Urinary bladder (tissue), 2 donors: Measurements from ENCODE around the gene ZNF346. TPM values are rescaled to one million over a fixed set of nuclear protein-coding genes. Genes with fewer than 3 reads are reported as not detected.

Experiments
- polyA plus RNA-seq: library from polyadenylated mRNA; stranded (reverse); fragments of 200-250 nt; gene quantifications from one replicate; pipeline ENCODE4 v1.2.3, GENCODE V29; 2013
- total RNA-seq: library from RNA; depleted of rRNA; stranded (reverse); fragments of >200 nt; gene quantifications from one replicate; pipeline ENCODE4 v1.2.3, GENCODE V29; 2014
- donor health status: healthy.

Gene ZNF346
- total and polyA plus RNA-seq, 2 donors = 12.4 to 21.8 TPM

Other genes with a start within 250 kb of the ZNF346 start
- 0.32 TPM for gene UNC5A, start 212.1 kb upstream of the ZNF346 start, total RNA-seq
- gene UNC5A, start 212.1 kb upstream of the ZNF346 start, polyA plus RNA-seq = 0.19 TPM
- gene HK3, start 123.3 kb upstream of the ZNF346 start, total RNA-seq = 0.74 TPM
- gene HK3, start 123.3 kb upstream of the ZNF346 start, polyA plus RNA-seq = 9.5 TPM
- gene UIMC1, start 15.9 kb upstream of the ZNF346 start, total RNA-seq = 48.9 TPM
- 36.3 TPM for gene UIMC1, start 15.9 kb upstream of the ZNF346 start, polyA plus RNA-seq
- gene FGFR4, start 64.2 kb downstream of the ZNF346 start, total RNA-seq = 7.2 TPM
- gene FGFR4, start 64.2 kb downstream of the ZNF346 start, polyA plus RNA-seq = 12.8 TPM
- 85.7 TPM for gene NSD1, start 111.1 kb downstream of the ZNF346 start, total RNA-seq
- gene NSD1, start 111.1 kb downstream of the ZNF346 start, polyA plus RNA-seq = 14.7 TPM